Neural progenitor cell (in vitro differentiated cells): Measurements from ENCODE around the gene CAPSL. TPM values are rescaled to one million over a fixed set of nuclear protein-coding genes. Genes with fewer than 3 reads are reported as not detected.

Source experiments
- DNase-seq: peaks from one replicate; pipeline ENCODE4 v3.0.0-alpha.2; 2016; ENCODE audit warnings: low spot score
- H2AFZ ChIP-seq: fragments of 200-600 bp; sonication (generic); replicated peaks from 2 replicates; pipeline ENCODE4 v1.6.1; 2016; ENCODE audit warnings: antibody characterized with exemption
- H3F3A ChIP-seq: fragments of 200-600 bp; sonication (generic); 2 replicates; pipeline ENCODE4 v1.6.1; 2016; ENCODE audit warnings: antibody characterized with exemption, low read depth
- H3K27ac ChIP-seq: fragments of 200-600 bp; sonication (generic); 2 replicates; pipeline ENCODE4 v1.5.1; 2016; ENCODE audit warnings: mild to moderate bottlenecking
- H3K27me3 ChIP-seq: fragments of 200-600 bp; sonication (generic); 2 replicates; pipeline ENCODE4 v1.6.1; 2016; ENCODE audit warnings: mild to moderate bottlenecking, moderate library complexity
- H3K36me3 ChIP-seq: fragments of 200-600 bp; sonication (generic); 2 replicates; pipeline ENCODE4 v1.5.1; 2016
- H3K4me1 ChIP-seq: fragments of 200-600 bp; sonication (generic); 2 replicates; pipeline ENCODE4 v1.6.1; 2016; ENCODE audit warnings: mixed run types
- H3K4me2 ChIP-seq: fragments of 200-600 bp; sonication (generic); 2 replicates; pipeline ENCODE4 v1.6.1; 2016
- H3K4me3 ChIP-seq: fragments of 200-600 bp; sonication (generic); 2 replicates; pipeline ENCODE4 v1.5.1; 2016
- H3K79me2 ChIP-seq: fragments of 200-600 bp; sonication (generic); 2 replicates; pipeline ENCODE4 v1.6.1; 2016; ENCODE audit warnings: low read depth
- H3K9ac ChIP-seq: fragments of 200-600 bp; sonication (generic); 2 replicates; pipeline ENCODE4 v1.6.1; 2016
- H3K9me3 ChIP-seq: fragments of 200-600 bp; sonication (generic); 2 replicates; pipeline ENCODE4 v1.5.1; 2016; ENCODE audit warnings: low read depth
- H4K20me1 ChIP-seq: fragments of 200-600 bp; sonication (generic); 2 replicates; pipeline ENCODE4 v1.6.1; 2016; ENCODE audit warnings: low read depth
- H3K27ac Mint-ChIP-seq: 3 replicates; pipeline ENCODE4 v1.8.0; 2021; ENCODE audit warnings: mixed read lengths
- H3K27me3 Mint-ChIP-seq: 2 replicates; pipeline ENCODE4 v1.8.0; 2022; ENCODE audit warnings: low read depth, mild to moderate bottlenecking, inconsistent platforms, moderate library complexity, mixed read lengths; ENCODE audit not compliant: insufficient read depth
- H3K36me3 Mint-ChIP-seq: 3 replicates; pipeline ENCODE4 v1.8.0; 2021; ENCODE audit warnings: mixed read lengths
- H3K4me1 Mint-ChIP-seq: 3 replicates; pipeline ENCODE4 v1.8.0; 2021; ENCODE audit warnings: mixed read lengths
- H3K4me3 Mint-ChIP-seq: 3 replicates; pipeline ENCODE4 v1.8.0; 2021; ENCODE audit warnings: mild to moderate bottlenecking, moderate library complexity, mixed read lengths
- H3K9me3 Mint-ChIP-seq: 3 replicates; pipeline ENCODE4 v1.8.0; 2020; ENCODE audit warnings: mixed read lengths
- EZH2 ChIP-seq: fragments of 200-600 bp; sonication (generic); IDR thresholded peaks from 2 replicates; pipeline ENCODE4 v1.6.1; 2017; ENCODE audit warnings: antibody characterized with exemption, mild to moderate bottlenecking, moderate library complexity
- EZH2phosphoT487 ChIP-seq: fragments of 200-600 bp; sonication (generic); IDR thresholded peaks from 2 replicates; pipeline ENCODE4 v1.6.1; 2017; ENCODE audit warnings: antibody characterized with exemption
- total RNA-seq: library from RNA; depleted of rRNA; stranded (reverse); fragments of >200 nt; gene quantifications from 2 replicates; pipeline ENCODE4 v1.2.3, GENCODE V29; 2015; ENCODE audit warnings: low replicate concordance
- TF ChIP-seq, protein P1 (sequence below): fragments of 200-600 bp; sonication (generic); IDR thresholded peaks from 2 replicates; pipeline ENCODE4 v1.5.1; 2017; ENCODE audit warnings: antibody characterized with exemption, mild to moderate bottlenecking

CAPSL gene
- total RNA-seq, 1 donor from 2014 or later = 0.15 TPM

- Histone ChIP-seq H3F3A (no peaks in the 10 kb centered on the region), H3K27me3 (no peaks in the 10 kb centered on the region), H3K9ac (no peak overlapping the region), H3K36me3 (no peaks in the 10 kb centered on the region), H3K9me3 (no peaks in the 10 kb centered on the region), H3K27ac (no peak overlapping the region), H4K20me1 (no peaks in the 10 kb centered on the region), H2AFZ (no peak overlapping the region), H3K4me2 (no peak overlapping the region), H3K4me3 (no peak overlapping the region), H3K79me2 (no peaks in the 10 kb centered on the region), H3K4me1 (no peaks in the 10 kb centered on the region)
- Mint-ChIP-seq H3K27me3 (no peaks in the 10 kb centered on the region), H3K9me3 (peaks cover 5% of the 10 kb centered on the region), H3K27ac (no peak overlapping the region), H3K4me1 (no peaks in the 10 kb centered on the region), H3K4me3 (no peak overlapping the region), H3K36me3 (no peaks in the 10 kb centered on the region)
- TF ChIP-seq EZH2 (no peak), EZH2phosphoT487 (no peak)
- TF ChIP-seq, protein P1, sequence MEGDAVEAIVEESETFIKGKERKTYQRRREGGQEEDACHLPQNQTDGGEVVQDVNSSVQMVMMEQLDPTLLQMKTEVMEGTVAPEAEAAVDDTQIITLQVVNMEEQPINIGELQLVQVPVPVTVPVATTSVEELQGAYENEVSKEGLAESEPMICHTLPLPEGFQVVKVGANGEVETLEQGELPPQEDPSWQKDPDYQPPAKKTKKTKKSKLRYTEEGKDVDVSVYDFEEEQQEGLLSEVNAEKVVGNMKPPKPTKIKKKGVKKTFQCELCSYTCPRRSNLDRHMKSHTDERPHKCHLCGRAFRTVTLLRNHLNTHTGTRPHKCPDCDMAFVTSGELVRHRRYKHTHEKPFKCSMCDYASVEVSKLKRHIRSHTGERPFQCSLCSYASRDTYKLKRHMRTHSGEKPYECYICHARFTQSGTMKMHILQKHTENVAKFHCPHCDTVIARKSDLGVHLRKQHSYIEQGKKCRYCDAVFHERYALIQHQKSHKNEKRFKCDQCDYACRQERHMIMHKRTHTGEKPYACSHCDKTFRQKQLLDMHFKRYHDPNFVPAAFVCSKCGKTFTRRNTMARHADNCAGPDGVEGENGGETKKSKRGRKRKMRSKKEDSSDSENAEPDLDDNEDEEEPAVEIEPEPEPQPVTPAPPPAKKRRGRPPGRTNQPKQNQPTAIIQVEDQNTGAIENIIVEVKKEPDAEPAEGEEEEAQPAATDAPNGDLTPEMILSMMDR = no peak
- no peak for DNase-seq
Observed at GRCh38 chr5:35971878-35972210, 33.4 kb upstream of the CAPSL start.

- Histone ChIP-seq H2AFZ (no peak overlapping the region), H3K9ac (no peak overlapping the region), H3K4me1 (no peaks in the 10 kb centered on the region), H3K79me2 (no peaks in the 10 kb centered on the region), H3K4me2 (no peak overlapping the region), H3F3A (no peaks in the 10 kb centered on the region), H3K27me3 (no peaks in the 10 kb centered on the region), H3K27ac (no peak overlapping the region), H4K20me1 (no peaks in the 10 kb centered on the region), H3K4me3 (no peak overlapping the region), H3K36me3 (no peaks in the 10 kb centered on the region), H3K9me3 (no peaks in the 10 kb centered on the region)
- H3K4me1 Mint-ChIP-seq = no peaks in the 10 kb centered on the region
- no peaks in the 10 kb centered on the region for H3K36me3 Mint-ChIP-seq
- no peak for DNase-seq
- peaks cover 5% of the 10 kb centered on the region for H3K9me3 Mint-ChIP-seq
- H3K27ac Mint-ChIP-seq = no peak overlapping the region
- TF ChIP-seq, protein P1 = no peak
- no peak for TF ChIP-seq EZH2phosphoT487
- no peak for TF ChIP-seq EZH2
- no peaks in the 10 kb centered on the region for H3K27me3 Mint-ChIP-seq
- H3K4me3 Mint-ChIP-seq = no peak overlapping the region
Observed at GRCh38 chr5:35971186-35971877, 32.9 kb upstream of the CAPSL start.

- H3K4me2 ChIP-seq = no peak overlapping the region
- no peak overlapping the region for H3K27ac ChIP-seq
- no peaks in the 10 kb centered on the region for H3K79me2 ChIP-seq
- no peaks in the 10 kb centered on the region for H3K36me3 Mint-ChIP-seq
- no peaks in the 10 kb centered on the region for H4K20me1 ChIP-seq
- H3K27ac Mint-ChIP-seq = no peak overlapping the region
- H3K4me3 ChIP-seq = no peak overlapping the region
- no peaks in the 10 kb centered on the region for H3K36me3 ChIP-seq
- no peaks in the 10 kb centered on the region for H3K4me1 ChIP-seq
- no peaks in the 10 kb centered on the region for H3K9me3 ChIP-seq
- TF ChIP-seq, protein P1 = peak; percentile 66
- no peak for TF ChIP-seq EZH2
- peaks cover 5% of the 10 kb centered on the region for H3K9me3 Mint-ChIP-seq
- no peaks in the 10 kb centered on the region for H3F3A ChIP-seq
- DNase-seq = peak; percentile 28
- H3K27me3 Mint-ChIP-seq = peaks cover 2% of the 10 kb centered on the region
- no peak overlapping the region for H3K9ac ChIP-seq
- no peak overlapping the region for H2AFZ ChIP-seq
- H3K4me3 Mint-ChIP-seq = no peak overlapping the region
- no peaks in the 10 kb centered on the region for H3K4me1 Mint-ChIP-seq
- H3K27me3 ChIP-seq = no peaks in the 10 kb centered on the region
Observed at GRCh38 chr5:35963381-35963843, 25.0 kb upstream of the CAPSL start.
